Nephron (organoid): ENCODE measurements around the gene GNAT2.

Experiments used
- H3K27ac Mint-ChIP-seq, 3 experiments: 2 replicates each; pipeline ENCODE4 v1.8.0; 2020; ENCODE audit warnings: mixed read lengths in 3 of 3, mild to moderate bottlenecking in 2 of 3, moderate library complexity in 1 of 3
- H3K27me3 Mint-ChIP-seq: 2 replicates; pipeline ENCODE4 v1.8.0; 2021; ENCODE audit warnings: low read depth, mild to moderate bottlenecking, moderate library complexity, mixed read lengths
- H3K36me3 Mint-ChIP-seq: 2 replicates; pipeline ENCODE4 v1.8.0; 2020; ENCODE audit warnings: low read depth, mixed read lengths
- H3K4me1 Mint-ChIP-seq: 2 replicates; pipeline ENCODE4 v1.8.0; 2020; ENCODE audit warnings: mixed read lengths
- H3K4me3 Mint-ChIP-seq, 3 experiments: 2 replicates each; pipeline ENCODE4 v1.8.0; 2020; ENCODE audit warnings: mild to moderate bottlenecking in 3 of 3, mixed read lengths in 3 of 3, moderate library complexity in 2 of 3
- H3K9me3 Mint-ChIP-seq: 2 replicates; pipeline ENCODE4 v1.8.0; 2020; ENCODE audit warnings: mixed read lengths
- CTCF ChIP-seq, 3 experiments: fragments of 200-600 bp; sonication (generic); IDR thresholded peaks; one replicate each; pipeline ENCODE4 v1.5.0; 2021; ENCODE audit warnings: antibody characterized with exemption in 3 of 3; ENCODE audit not compliant: unreplicated experiment in 3 of 3

GNAT2 gene

DNA sequence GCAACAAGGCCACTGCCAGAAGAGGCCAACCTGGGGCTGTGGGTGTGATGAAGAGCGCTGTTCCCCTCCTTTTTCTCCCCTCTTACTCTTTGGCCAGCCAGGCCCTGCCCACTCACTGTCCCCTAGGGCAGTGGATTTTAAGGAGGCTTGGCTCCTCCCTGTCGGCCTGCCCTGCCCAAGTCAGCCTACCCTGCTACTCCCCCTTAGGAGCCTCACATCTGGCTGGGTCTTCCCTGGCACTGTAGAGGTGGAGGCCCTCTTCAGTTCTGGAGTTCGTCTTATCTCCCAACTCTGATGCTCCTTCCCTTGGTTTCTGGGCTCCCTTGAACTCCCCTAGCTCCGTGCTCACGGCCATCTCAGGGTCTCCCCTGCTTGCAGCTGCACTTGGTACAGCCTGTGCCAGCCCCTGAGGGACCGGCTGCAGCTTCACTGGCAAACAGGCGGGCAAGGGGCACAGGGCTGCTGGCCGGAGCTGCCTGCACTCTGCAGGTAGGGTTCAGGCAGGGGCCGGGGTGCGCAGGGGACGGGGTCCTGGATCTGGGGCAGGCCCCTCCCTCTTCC is 4.3 kb upstream of the GNAT2 start:
- Mint-ChIP-seq H3K4me3 (peak overlapping the region; percentile 46 to 99 (median 69)), H3K9me3 (no peaks in the 10 kb centered on the region), H3K4me1 (peaks cover 44% of the 10 kb centered on the region), H3K36me3 (peaks cover 21% of the 10 kb centered on the region), H3K27me3 (no peaks in the 10 kb centered on the region), H3K27ac (peak overlapping the region in 2 of 3 experiments; percentile 74 to 84)
- no peak for TF ChIP-seq CTCF (IDR thresholded peaks at IDR 0.05; ENCODE audit: unreplicated experiment in 3 of 3)

GRCh38 chr1:109622895-109623294 is 3.5 kb upstream of the GNAT2 start:
- H3K4me1 Mint-ChIP-seq, result peaks cover 49% of the 10 kb centered on the region
- H3K36me3 Mint-ChIP-seq, result peaks cover 14% of the 10 kb centered on the region
- no peaks in the 10 kb centered on the region for H3K27me3 Mint-ChIP-seq
- H3K27ac Mint-ChIP-seq, result peak overlapping the region; percentile 74 to 99 (median 94)
- no peak for TF ChIP-seq CTCF (IDR thresholded peaks at IDR 0.05; ENCODE audit: unreplicated experiment in 3 of 3)
- H3K4me3 Mint-ChIP-seq, result peak overlapping the region; percentile 96 to 99 (median 98)
- no peaks in the 10 kb centered on the region for H3K9me3 Mint-ChIP-seq

DNA sequence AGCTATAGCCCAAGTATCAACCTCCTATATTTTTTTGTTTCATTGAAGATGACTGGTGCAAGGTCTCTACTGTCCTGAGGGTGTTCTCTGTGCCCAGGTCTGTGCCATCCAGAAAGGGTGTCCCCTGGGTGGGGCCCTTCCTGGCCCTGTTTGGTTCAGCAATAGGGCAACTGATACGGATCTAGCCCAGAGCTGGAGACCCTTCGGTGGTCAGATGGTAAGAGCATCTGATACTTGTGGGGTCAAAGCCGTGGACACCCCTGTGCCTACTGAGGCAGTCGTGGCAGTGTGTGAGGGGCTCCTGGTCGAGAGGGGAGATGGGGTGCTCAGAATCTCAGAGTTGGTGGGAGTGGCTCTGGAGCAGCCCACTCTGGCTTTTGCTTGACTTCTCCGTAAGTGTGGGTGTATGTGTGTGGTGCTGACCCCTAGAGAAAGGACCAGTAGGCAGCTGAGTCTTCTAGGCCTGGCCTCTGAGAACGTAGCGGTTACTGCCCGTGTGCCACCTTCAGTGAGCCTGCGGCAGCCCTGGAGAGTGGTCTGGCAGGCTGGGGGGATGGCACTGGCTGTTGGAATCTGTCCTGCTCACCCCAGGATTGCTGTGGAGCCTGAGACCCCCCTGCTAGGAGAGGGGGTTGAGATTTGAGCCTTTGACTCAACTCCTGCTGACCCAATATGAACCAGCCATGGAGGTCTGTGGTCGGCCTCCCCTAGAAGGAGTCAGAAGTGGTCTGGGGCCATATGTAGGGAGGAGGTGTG is 2.9 kb upstream of the GNAT2 start:
- Mint-ChIP-seq H3K4me3 (peak overlapping the region; percentile 96 to 99 (median 98)), H3K27me3 (no peaks in the 10 kb centered on the region), H3K9me3 (no peaks in the 10 kb centered on the region), H3K27ac (peak overlapping the region; percentile 74 to 99 (median 94)), H3K4me1 (peaks cover 52% of the 10 kb centered on the region), H3K36me3 (peaks cover 9% of the 10 kb centered on the region)
- no peak for TF ChIP-seq CTCF (IDR thresholded peaks at IDR 0.05; ENCODE audit: unreplicated experiment in 3 of 3)

DNA sequence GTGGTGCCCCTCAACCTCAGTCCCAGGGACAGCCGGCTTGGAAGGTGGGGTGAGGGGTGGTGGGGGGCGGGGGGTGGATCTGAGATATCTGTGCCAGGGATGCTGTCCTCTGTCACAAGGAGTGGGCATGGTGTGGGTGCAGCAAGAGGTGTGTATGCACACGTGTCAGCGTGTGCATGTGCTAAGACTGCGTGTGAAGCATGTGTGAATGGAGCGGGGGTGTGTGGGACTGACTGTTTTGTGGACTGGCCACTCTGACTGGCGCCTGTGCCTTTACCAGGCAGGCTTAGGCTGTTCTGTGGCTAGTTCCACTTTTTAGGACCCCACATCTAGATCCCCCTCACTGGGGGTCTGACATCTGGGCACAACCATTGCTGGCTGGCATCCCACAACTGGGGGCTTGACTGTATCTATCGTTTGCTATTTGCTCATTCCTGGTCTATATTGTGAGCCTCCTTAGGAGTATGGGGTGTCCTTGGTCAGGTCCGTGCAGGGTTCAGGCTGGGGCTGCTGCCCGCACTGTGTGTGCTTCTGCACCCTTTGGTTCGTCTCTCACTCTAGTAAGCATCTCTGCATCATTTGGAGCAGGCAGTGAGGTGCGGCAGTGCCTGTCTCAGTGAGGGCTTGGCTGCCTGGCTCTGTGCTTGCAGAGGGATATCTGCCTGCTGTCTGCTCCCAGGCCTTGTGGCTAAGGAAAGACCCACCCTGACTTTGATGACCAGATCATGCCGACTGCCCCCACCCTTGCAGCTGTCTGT is 2.1 kb upstream of the GNAT2 start:
- no peaks in the 10 kb centered on the region for H3K27me3 Mint-ChIP-seq
- H3K36me3 Mint-ChIP-seq, result peaks cover 8% of the 10 kb centered on the region
- peaks cover 59% of the 10 kb centered on the region for H3K4me1 Mint-ChIP-seq
- peak overlapping the region; percentile 96 to 99 (median 98) for H3K4me3 Mint-ChIP-seq
- no peaks in the 10 kb centered on the region for H3K9me3 Mint-ChIP-seq
- peak overlapping the region; percentile 74 to 99 (median 94) for H3K27ac Mint-ChIP-seq
- TF ChIP-seq CTCF (IDR thresholded peaks at IDR 0.05; ENCODE audit: unreplicated experiment in 3 of 3), result no peak

DNA sequence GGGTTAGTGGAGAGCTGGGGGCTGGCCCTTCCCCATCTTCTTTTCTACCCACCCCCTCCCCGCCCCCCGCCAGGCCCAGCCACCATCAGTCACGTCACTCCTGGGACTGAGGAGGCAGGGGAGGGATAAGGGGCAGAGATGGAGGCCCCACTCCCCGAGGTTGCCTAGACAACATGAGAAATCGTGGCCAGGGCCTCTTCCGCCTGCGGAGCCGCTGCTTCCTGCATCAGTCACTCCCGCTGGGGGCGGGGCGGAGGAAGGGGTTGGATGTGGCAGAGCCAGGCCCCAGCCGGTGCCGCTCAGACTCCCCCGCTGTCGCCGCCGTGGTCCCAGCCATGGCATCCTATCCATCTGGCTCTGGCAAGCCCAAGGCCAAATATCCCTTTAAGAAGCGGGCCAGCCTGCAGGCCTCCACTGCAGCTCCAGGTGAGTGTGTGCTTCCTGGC is 1.4 kb upstream of the GNAT2 start:
- H3K4me3 Mint-ChIP-seq, result peak overlapping the region; percentile 96 to 99 (median 98)
- H3K27me3 Mint-ChIP-seq, result no peaks in the 10 kb centered on the region
- no peak for TF ChIP-seq CTCF (IDR thresholded peaks at IDR 0.05; ENCODE audit: unreplicated experiment in 3 of 3)
- H3K4me1 Mint-ChIP-seq, result peaks cover 60% of the 10 kb centered on the region
- H3K36me3 Mint-ChIP-seq, result peaks cover 1% of the 10 kb centered on the region
- peak overlapping the region; percentile 74 to 99 (median 97) for H3K27ac Mint-ChIP-seq
- no peaks in the 10 kb centered on the region for H3K9me3 Mint-ChIP-seq
